Amniotic epithelial cell (primary cell): ENCODE measurements around the gene LRRC45.

Experiments
- DNase-seq: peaks from one replicate; pipeline ENCODE4 v3.0.0-alpha.2; 2010; ENCODE audit warnings: low read depth

The LRRC45 gene

GRCh38 chr17:82019690-82020571 is 3.2 kb upstream of the LRRC45 start:
- no peak for DNase-seq

- DNase-seq, result no peak
These were observed 2.5 kb upstream of the LRRC45 start for GRCh38 chr17:82020572-82021106.

GRCh38 chr17:82021107-82021899 is 1.8 kb upstream of the LRRC45 start:
- DNase-seq, result peak; percentile 57

- DNase-seq, result no peak
These were observed 1.2 kb upstream of the LRRC45 start for GRCh38 chr17:82021900-82022309.

- DNase-seq, result no peak
These were observed 660 bp upstream of the LRRC45 start, which contains the start of gene CENPX for GRCh38 chr17:82022310-82022980. CENPX (minus strand) TSS chr17:82022878; CDS start chr17:82022861, 17 bp downstream.

- DNase-seq, result no peak
These were observed 539 bp downstream of the LRRC45 start for GRCh38 chr17:82023447-82024241.

GRCh38 chr17:82024859-82025258 is 1.8 kb downstream of the LRRC45 start:
- no peak for DNase-seq

GRCh38 chr17:82025401-82026107 is 2.4 kb downstream of the LRRC45 start:
- DNase-seq, result no peak

GRCh38 chr17:82028246-82028645 is 5.1 kb downstream of the LRRC45 start:
- no peak for DNase-seq

GRCh38 chr17:82028966-82029365 is 5.9 kb downstream of the LRRC45 start:
- no peak for DNase-seq

- no peak for DNase-seq
These were observed 6.3 kb downstream of the LRRC45 start for GRCh38 chr17:82029391-82029790.

GRCh38 chr17:82029990-82030469 is 6.9 kb downstream of the LRRC45 start:
- DNase-seq, result no peak

- DNase-seq, result peak; percentile 83
These were observed 7.6 kb downstream of the LRRC45 start for GRCh38 chr17:82030470-82031302.

GRCh38 chr17:82031303-82031884 is 8.3 kb downstream of the LRRC45 start, which contains the start of gene RAC3:
RAC3 (plus strand) TSS chr17:82031678; CDS start chr17:82031762, 84 bp downstream.
- DNase-seq, result peak; percentile 12

- no peak for DNase-seq
These were observed 9.0 kb downstream of the LRRC45 start for GRCh38 chr17:82031885-82032627.

- DNase-seq, result no peak
These were observed 10.4 kb downstream of the LRRC45 start for GRCh38 chr17:82033359-82034085.

- DNase-seq, result no peak
These were observed 11.4 kb downstream of the LRRC45 start for GRCh38 chr17:82034371-82035011.
